Loucy (cell line): Measurements from ENCODE around the gene ALPI.
"Not testable (repeated sequence)": the region's sequence is repeated elsewhere in the genome, so short reads cannot be mapped to it uniquely, and the experiment has no call there.

Experiments
- EZH2phosphoT487 ChIP-seq: fragments of 200-600 bp; IDR thresholded peaks from 2 replicates; pipeline ENCODE4 v1.6.1; 2018; ENCODE audit warnings: antibody characterized with exemption, mild to moderate bottlenecking, moderate library complexity, borderline replicate concordance
- TF ChIP-seq, protein P1 (sequence below): fragments of 200-600 bp; sonication (generic); conservative IDR thresholded peaks from 2 replicates; pipeline ENCODE4 v1.5.1; 2014; ENCODE audit warnings: mild to moderate bottlenecking, antibody characterized with exemption, low read length

DNA sequence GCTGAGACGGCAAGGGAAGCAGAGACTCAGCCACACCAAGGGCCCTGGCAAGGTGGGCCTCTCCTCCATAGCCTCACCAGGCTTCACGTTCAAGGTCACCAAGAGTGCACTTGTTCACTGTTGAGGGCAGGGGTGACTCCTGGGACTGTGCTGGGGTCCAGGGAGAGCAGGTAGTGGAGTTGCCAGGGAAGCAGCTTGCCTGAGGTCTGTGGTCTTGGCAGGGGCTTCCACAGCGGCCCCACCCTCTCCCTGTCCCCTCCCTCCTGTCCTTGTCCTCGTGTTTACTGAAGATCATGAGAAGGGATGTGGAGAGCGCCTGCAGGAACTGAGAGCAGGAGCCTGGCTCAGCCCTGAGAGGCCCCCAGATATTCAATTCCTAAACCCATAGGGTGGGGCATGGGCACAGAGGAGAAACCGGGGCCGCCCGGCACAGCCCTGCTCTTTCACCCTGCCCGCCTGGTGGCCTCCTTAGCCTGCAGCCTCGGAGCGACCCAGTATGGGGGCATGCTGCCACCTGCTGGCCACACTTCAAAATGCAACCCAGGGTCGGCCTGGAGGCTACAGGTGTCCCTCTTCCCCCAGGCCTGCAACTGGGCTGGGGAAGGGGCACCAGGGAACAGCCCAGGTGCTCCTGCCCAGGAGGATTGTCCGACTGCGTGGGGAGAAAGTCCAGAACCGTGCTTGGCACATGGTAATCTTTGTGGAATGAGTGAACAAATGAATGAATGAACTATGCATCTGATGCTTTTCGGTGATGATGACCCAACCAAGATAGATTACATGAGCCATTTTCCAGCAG, 15.5 kb upstream of the ALPI start:
- TF ChIP-seq EZH2phosphoT487 = not testable (repeated sequence)
- TF ChIP-seq, protein P1, sequence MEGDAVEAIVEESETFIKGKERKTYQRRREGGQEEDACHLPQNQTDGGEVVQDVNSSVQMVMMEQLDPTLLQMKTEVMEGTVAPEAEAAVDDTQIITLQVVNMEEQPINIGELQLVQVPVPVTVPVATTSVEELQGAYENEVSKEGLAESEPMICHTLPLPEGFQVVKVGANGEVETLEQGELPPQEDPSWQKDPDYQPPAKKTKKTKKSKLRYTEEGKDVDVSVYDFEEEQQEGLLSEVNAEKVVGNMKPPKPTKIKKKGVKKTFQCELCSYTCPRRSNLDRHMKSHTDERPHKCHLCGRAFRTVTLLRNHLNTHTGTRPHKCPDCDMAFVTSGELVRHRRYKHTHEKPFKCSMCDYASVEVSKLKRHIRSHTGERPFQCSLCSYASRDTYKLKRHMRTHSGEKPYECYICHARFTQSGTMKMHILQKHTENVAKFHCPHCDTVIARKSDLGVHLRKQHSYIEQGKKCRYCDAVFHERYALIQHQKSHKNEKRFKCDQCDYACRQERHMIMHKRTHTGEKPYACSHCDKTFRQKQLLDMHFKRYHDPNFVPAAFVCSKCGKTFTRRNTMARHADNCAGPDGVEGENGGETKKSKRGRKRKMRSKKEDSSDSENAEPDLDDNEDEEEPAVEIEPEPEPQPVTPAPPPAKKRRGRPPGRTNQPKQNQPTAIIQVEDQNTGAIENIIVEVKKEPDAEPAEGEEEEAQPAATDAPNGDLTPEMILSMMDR = peak; percentile 75
